GM18907 (cell line): Measurements from ENCODE around the gene LMNTD1.
"Not testable (repeated sequence)": the region's sequence is repeated elsewhere in the genome, so short reads cannot be mapped to it uniquely, and the experiment has no call there.

ENCODE experiments used
- ATAC-seq: cut with Tn5 transposase; IDR thresholded peaks from one replicate; pipeline ENCODE4 v1.9.1; 2021; ENCODE audit warnings: mild to moderate bottlenecking, moderate library complexity; ENCODE audit not compliant: unreplicated experiment

LMNTD1 gene

GRCh38 chr12:25434515-25434914 is 118.6 kb downstream of the LMNTD1 start:
- no peak for ATAC-seq

DNA sequence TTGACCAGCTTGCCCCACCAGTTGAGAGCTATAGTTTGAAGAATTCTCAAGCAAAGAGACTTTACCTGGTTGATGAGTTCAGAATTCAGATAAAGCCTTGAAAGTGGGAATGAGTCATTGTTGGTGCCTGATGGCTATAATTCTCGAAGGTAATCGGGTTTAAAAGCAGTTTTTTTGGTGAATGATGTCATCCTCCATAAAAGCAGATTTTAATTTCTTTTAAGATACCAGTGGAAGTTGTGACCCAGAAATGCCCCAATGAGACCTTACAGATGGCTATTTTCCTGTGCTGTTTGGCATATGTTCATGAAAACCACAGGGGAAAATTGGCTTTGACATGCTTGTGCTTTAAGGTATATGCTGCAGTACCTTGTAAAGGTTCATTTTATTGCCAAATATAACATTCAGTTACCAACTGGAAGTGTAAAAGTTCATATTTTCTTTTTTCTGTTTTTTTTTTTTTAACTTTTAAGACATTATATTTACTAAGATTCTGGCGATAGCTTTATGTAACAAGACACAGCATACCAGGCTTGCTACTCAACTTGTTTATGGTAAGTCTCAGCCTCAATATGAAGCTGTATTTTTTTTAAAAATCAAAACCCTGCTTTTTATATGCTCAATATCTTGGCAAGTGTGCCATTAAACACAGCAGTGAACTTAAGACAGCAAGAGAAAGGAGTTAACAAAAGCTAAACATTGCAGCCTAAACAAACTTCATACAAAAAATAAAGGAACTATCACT is 119.3 kb downstream of the LMNTD1 start:
- ATAC-seq: no peak

DNA sequence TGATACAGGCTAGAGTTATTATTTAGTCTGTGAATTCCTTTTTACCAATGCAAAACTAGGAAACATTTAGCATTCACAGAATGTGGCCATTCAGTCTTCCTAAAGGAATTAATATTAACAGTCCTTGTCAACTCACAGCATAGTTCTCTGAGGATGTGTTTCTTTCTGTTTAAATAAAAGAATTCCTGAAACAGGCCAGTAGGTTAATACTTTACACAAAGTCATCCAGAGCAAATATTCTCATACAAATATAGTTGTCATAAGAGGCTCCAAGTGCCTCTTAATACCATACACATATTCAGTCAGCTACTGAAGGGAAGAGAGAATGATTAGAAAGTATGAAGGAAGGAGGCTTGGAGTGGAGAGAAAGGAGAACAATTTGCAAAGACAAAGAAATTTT is 120.1 kb downstream of the LMNTD1 start:
- ATAC-seq: no peak

- no peak for ATAC-seq
Measured at GRCh38 chr12:25427337-25428249, 125.5 kb downstream of the LMNTD1 start.

DNA sequence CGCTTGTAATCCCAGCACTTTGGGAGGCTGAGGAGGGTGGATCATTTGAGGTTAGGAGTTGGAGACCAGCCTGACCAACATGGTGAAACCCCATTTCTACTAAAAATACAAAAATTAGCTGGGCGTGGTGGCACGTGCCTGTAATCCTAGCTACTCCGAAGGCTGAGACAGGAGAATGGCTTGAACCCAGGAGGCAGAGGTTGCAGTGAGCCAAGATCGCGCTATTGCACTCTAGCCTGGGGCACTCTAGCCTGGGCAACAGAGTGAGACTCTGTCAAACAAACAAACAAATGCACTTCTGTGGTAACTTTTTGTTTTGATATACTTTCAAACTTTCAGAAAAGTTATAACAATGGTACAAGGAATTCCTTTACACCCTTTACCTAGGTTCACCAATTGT is 126.3 kb downstream of the LMNTD1 start:
- ATAC-seq: not testable (repeated sequence)
